Fibroblast of lung (primary cell): ENCODE data around the gene NFATC2IP.

Source experiments
- EZH2 ChIP-seq: IDR thresholded peaks from 2 replicates; pipeline ENCODE4 v1.5.1; 2012; ENCODE audit warnings: low read length, control low read depth, mild to moderate bottlenecking; ENCODE audit errors: missing control alignments
- TF ChIP-seq, protein P1 (sequence below), 2 donors: IDR thresholded peaks in 1 of 2; conservative IDR thresholded peaks in 1 of 2; 1 replicate in 1 of 2; 2 replicates in 1 of 2; pipeline ENCODE4 v1.5.1; 2011 to 2012; ENCODE audit warnings: low read length in 2 of 2, control low read depth in 1 of 2, inconsistent platforms in 1 of 2, low read depth in 1 of 2, mild to moderate bottlenecking in 1 of 2

DNA sequence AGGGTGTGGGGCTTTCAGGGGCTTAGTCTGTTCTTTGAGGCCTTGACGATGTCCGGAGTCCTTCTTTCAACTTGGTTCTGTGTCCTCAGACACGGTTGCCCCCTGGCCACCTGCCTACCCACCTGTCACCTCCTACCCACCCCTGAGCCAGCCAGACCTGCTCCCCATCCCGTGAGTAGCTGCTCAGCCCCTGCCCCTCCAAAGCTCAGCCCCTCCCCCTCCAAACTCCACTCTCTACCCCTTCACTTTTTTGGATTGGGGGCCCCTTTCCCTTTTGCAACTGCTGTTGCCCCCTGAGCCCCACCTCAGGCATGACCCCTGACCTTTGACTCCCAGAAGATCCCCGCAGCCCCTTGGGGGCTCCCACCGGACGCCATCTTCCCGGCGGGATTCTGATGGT, 35.3 kb downstream of the NFATC2IP start:
- TF ChIP-seq, protein P1, sequence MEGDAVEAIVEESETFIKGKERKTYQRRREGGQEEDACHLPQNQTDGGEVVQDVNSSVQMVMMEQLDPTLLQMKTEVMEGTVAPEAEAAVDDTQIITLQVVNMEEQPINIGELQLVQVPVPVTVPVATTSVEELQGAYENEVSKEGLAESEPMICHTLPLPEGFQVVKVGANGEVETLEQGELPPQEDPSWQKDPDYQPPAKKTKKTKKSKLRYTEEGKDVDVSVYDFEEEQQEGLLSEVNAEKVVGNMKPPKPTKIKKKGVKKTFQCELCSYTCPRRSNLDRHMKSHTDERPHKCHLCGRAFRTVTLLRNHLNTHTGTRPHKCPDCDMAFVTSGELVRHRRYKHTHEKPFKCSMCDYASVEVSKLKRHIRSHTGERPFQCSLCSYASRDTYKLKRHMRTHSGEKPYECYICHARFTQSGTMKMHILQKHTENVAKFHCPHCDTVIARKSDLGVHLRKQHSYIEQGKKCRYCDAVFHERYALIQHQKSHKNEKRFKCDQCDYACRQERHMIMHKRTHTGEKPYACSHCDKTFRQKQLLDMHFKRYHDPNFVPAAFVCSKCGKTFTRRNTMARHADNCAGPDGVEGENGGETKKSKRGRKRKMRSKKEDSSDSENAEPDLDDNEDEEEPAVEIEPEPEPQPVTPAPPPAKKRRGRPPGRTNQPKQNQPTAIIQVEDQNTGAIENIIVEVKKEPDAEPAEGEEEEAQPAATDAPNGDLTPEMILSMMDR (conservative IDR thresholded peaks at IDR 0.05 in 1 of 2, IDR thresholded peaks at IDR 0.05 in 1 of 2; ENCODE audit: low read depth in 1 of 2, low read length in 2 of 2) = no peak
- TF ChIP-seq EZH2 = no peak
